MCF 10A (cell line): Measurements from ENCODE around the gene MOCOS. TPM values are rescaled to one million over a fixed set of nuclear protein-coding genes. Genes with fewer than 3 reads are reported as not detected.

Experiments
- BruUV-seq: library from RNA; stranded (reverse); fragments of 400-500 nt; replicated peaks from 2 replicates; lab custom pipeline; 2021; lab: Mats Ljungman, UMichigan
- CTCF ChIA-PET: fragments of 300-600 bp; sonication (Branson Sonifier 250); formaldehyde crosslinking; extraction: SDS; loops from one replicate; lab custom pipeline; 2021; ENCODE audit warnings: antibody characterized with exemption, inconsistent platforms; lab: Yijun Ruan, JAX
- POLR2A ChIA-PET: fragments of 300-600, 350-650 bp; sonication (Branson Sonifier 250); formaldehyde crosslinking; extraction: SDS; loops from one replicate; lab custom pipeline; 2020; ENCODE audit warnings: antibody characterized with exemption, inconsistent platforms; lab: Yijun Ruan, JAX
- DNase-seq: peaks from one replicate; pipeline ENCODE4 v3.0.0-alpha.2; 2018; ENCODE audit not compliant: unreplicated experiment
- H3K27ac Mint-ChIP-seq: one replicate; pipeline ENCODE4 v1.8.0; 2022; ENCODE audit warnings: mild to moderate bottlenecking, low read depth, mixed read lengths; ENCODE audit not compliant: unreplicated experiment
- H3K27me3 Mint-ChIP-seq: one replicate; pipeline ENCODE4 v1.8.0; 2022; ENCODE audit warnings: mixed read lengths; ENCODE audit not compliant: insufficient read depth, unreplicated experiment
- H3K36me3 Mint-ChIP-seq: one replicate; pipeline ENCODE4 v1.8.0; 2022; ENCODE audit warnings: mild to moderate bottlenecking, moderate library complexity, mixed read lengths; ENCODE audit not compliant: insufficient read depth, unreplicated experiment
- H3K4me1 Mint-ChIP-seq: one replicate; pipeline ENCODE4 v1.8.0; 2022; ENCODE audit warnings: mixed read lengths; ENCODE audit not compliant: insufficient read depth, unreplicated experiment
- H3K4me3 Mint-ChIP-seq: one replicate; pipeline ENCODE4 v1.8.0; 2022; ENCODE audit warnings: mild to moderate bottlenecking, moderate library complexity, mixed read lengths; ENCODE audit not compliant: unreplicated experiment
- H3K9me3 Mint-ChIP-seq: one replicate; pipeline ENCODE4 v1.8.0; 2022; ENCODE audit warnings: mixed read lengths; ENCODE audit not compliant: unreplicated experiment
- CTCF ChIP-seq: fragments of 200-600 bp; IDR thresholded peaks from one replicate; pipeline ENCODE4 v1.8.0; 2022; ENCODE audit warnings: antibody characterized with exemption, mild to moderate bottlenecking; ENCODE audit not compliant: unreplicated experiment
- intact Hi-C: fragments of 100-400 bp; cut with micrococcal nuclease; formaldehyde crosslinking; loops from 2 replicates; pipeline ENCODE4 v1.14.1; 2022
- total RNA-seq: library from RNA; stranded (reverse); gene quantifications from 2 replicates; pipeline ENCODE4 v1.2.3, GENCODE V29; 2022

MOCOS gene
- total RNA-seq, 1 experiment from 2014 or later: 81.1 TPM

- peaks cover 41% of the 10 kb centered on the region for H3K36me3 Mint-ChIP-seq
Measured at GRCh38 chr18:36189486-36189885, 2.2 kb downstream of the MOCOS start.

DNA sequence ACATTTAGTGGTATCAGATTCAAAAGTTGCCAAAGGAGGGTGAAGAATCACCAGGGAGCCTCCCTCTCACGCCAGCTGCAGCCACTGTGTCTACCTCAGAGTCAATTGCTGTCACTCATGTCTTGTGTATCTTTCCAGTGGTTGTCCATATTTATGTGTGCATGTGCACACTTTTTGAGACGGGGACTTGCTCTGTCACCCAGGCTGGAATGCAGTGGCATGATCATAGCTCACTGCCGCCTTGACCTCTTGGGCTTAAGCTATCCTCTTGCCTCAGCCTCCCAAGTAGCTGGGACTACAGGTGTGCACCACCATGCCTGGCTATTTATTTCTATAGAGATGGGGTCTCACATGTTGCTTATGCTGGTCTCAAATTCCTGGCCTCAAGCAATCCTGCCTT, 4.0 kb downstream of the MOCOS start:
- ChIA-PET POLR2A (interaction anchor here (5.6 kb wide), 1 partner anchor 62 kb away, joined by 92 read pairs; the partner anchor contains the start of genes ELP2 and SLC39A6), CTCF (no interaction called here)
- BruUV-seq: no TSS peak
- Mint-ChIP-seq H3K4me1 (peaks cover 46% of the 10 kb centered on the region), H3K27me3 (no peaks in the 10 kb centered on the region), H3K4me3 (no peak overlapping the region), H3K27ac (peak overlapping the region; percentile 42), H3K36me3 (peaks cover 52% of the 10 kb centered on the region), H3K9me3 (no peaks in the 10 kb centered on the region)
- TF ChIP-seq CTCF: no peak
- intact Hi-C loops: no loop called here
- DNase-seq: no peak

More at GRCh38 chr18:36189486-36189885, 2.2 kb downstream of the MOCOS start:
- Mint-ChIP-seq H3K4me1 (peaks cover 34% of the 10 kb centered on the region), H3K4me3 (peak overlapping the region; percentile 96), H3K27me3 (no peaks in the 10 kb centered on the region), H3K9me3 (no peaks in the 10 kb centered on the region), H3K27ac (peak overlapping the region; percentile 89)
- no TSS peak for BruUV-seq
- intact Hi-C loops: loop anchor here (2.0 kb wide), 1 partner anchor 27 kb away; no protein-coding TSS in a partner anchor
- ChIA-PET POLR2A (interaction anchor here (0.6 to 5.6 kb wide), 12 partner anchors 8 to 231 kb away, joined by 3 to 92 read pairs (median 6); partner anchors contain the start of genes ELP2 and SLC39A6), CTCF (interaction anchor here (0.6 to 1.6 kb wide), 7 partner anchors 13 to 382 kb away, joined by 3 to 5 read pairs (median 3); no protein-coding TSS in a partner anchor)
- DNase-seq: no peak
- no peak for TF ChIP-seq CTCF

DNA sequence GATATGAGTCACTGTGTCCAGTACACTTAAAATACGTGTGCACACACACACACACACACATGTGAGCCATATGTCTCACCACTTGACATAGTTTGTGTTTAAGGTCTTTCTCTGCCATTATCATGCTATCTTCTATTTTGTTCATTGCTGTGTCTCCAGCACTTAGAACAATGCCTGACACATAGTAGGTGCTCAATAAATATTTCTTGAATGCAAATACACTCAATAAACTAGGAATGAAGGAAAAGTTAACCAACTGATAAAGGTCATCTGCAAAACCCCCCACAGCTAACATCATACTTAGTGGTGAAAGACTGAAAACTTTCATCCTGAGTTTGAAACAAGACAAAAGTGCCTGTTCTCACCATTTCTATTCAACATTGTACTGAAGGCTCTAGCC, 4.4 kb downstream of the MOCOS start:
- Mint-ChIP-seq H3K36me3 (peaks cover 52% of the 10 kb centered on the region), H3K27ac (peak overlapping the region; percentile 42), H3K27me3 (no peaks in the 10 kb centered on the region), H3K9me3 (no peaks in the 10 kb centered on the region), H3K4me3 (no peak overlapping the region), H3K4me1 (peaks cover 42% of the 10 kb centered on the region)
- no peak for TF ChIP-seq CTCF
- ChIA-PET POLR2A (interaction anchor here (5.6 kb wide), 1 partner anchor 63 kb away, joined by 92 read pairs; the partner anchor contains the start of genes ELP2 and SLC39A6), CTCF (no interaction called here)
- no peak for DNase-seq
- intact Hi-C loops: no loop called here
- no TSS peak for BruUV-seq

DNA sequence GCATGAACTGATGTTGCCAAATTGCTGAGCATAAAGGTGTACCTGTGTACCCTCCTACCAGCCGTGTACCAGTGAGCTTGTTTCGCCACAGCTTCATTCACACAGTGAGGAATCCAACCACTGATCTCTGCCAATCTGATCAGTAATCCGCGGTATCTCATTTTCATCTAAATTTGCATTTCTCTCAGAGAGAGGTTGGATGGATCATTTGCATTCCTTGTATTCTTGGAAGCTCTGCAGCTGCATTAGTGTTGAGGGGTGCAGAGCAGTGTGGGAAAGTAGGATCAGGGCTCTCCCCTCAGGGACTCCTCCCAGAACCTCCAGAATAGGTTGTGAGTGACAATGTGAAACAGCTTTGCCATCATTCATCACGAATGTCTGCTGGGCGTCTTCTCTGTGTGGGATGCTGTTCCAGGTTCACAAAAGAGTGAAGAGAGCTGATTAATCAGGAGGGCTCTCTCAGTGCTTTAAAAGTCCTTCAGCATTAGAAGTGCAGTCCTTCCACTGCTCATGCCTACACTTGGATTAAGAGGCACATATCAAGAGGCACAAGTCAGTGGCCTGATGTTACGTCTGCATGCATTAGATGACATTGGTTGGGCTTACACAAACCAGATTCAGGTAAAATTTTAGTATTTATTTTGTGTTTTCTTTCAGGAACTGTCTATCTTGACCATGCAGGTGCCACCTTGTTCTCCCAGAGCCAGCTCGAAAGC, 7.5 kb downstream of the MOCOS start:
- no peak for TF ChIP-seq CTCF
- CTCF ChIA-PET: interaction anchor here (0.5 kb wide), 1 partner anchor 63 kb away, joined by 3 read pairs; no protein-coding TSS in a partner anchor
- intact Hi-C loops: no loop called here

More for the DNA sequence above, 7.5 kb downstream of the MOCOS start:
- no peaks in the 10 kb centered on the region for H3K9me3 Mint-ChIP-seq
- H3K36me3 Mint-ChIP-seq: peaks cover 75% of the 10 kb centered on the region
- no peak for DNase-seq
- H3K27ac Mint-ChIP-seq: peak overlapping the region; percentile 42
- H3K4me3 Mint-ChIP-seq: no peak overlapping the region
- BruUV-seq: no TSS peak
- POLR2A ChIA-PET: interaction anchor here (0.6 to 1.3 kb wide), 2 partner anchors 7 to 17 kb away, joined by 3 to 5 read pairs; partner anchors contain the start of gene MOCOS
- H3K27me3 Mint-ChIP-seq: no peaks in the 10 kb centered on the region
- H3K4me1 Mint-ChIP-seq: peaks cover 24% of the 10 kb centered on the region
